ENCODE measurements around the gene ARNT2.

DNA sequence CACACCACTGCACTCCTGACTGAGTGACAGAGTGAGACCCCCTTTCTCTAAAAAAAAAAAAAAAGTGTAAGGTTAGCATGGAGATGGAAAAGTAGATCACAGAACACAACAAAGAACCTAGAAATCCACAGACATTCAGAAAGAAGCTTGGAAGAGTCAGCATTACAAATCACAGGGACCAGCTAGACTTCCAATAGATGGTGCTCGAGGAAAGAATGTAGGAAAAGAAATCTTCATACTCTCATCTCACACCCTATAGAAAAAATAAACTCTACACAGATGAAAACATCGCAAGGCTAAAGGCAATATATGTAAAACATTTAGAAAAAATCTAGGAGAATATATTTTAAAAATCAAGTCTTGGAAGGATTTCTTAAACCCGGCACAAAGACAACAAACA lies 196.4 kb downstream of the ARNT2 start:
- TF ChIP-seq, protein P1, sequence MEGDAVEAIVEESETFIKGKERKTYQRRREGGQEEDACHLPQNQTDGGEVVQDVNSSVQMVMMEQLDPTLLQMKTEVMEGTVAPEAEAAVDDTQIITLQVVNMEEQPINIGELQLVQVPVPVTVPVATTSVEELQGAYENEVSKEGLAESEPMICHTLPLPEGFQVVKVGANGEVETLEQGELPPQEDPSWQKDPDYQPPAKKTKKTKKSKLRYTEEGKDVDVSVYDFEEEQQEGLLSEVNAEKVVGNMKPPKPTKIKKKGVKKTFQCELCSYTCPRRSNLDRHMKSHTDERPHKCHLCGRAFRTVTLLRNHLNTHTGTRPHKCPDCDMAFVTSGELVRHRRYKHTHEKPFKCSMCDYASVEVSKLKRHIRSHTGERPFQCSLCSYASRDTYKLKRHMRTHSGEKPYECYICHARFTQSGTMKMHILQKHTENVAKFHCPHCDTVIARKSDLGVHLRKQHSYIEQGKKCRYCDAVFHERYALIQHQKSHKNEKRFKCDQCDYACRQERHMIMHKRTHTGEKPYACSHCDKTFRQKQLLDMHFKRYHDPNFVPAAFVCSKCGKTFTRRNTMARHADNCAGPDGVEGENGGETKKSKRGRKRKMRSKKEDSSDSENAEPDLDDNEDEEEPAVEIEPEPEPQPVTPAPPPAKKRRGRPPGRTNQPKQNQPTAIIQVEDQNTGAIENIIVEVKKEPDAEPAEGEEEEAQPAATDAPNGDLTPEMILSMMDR (IDR thresholded peaks at IDR 0.05; ENCODE audit: low read depth, low read length), result no peak
- TF ChIP-seq POLR2A (IDR thresholded peaks at IDR 0.05; ENCODE audit: extremely low read depth, insufficient read length), result no peak
- TF ChIP-seq, protein P2, sequence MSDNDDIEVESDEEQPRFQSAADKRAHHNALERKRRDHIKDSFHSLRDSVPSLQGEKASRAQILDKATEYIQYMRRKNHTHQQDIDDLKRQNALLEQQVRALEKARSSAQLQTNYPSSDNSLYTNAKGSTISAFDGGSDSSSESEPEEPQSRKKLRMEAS (IDR thresholded peaks at IDR 0.05; ENCODE audit: low read depth, low read length), result no peak
- no peak for TF ChIP-seq MYC (IDR thresholded peaks at IDR 0.05; ENCODE audit: low read depth, low read length)

Data from NB4 (cell line).